Panc1 (cell line): ENCODE data around the gene ABCB6.

ENCODE experiments used
- POLR2AphosphoS5 ChIP-seq: IDR thresholded peaks from 2 replicates; pipeline ENCODE4 v1.6.1; 2012; ENCODE audit warnings: mild to moderate bottlenecking, low read depth, low read length, moderate library complexity
- TF ChIP-seq, protein P1 (sequence below): fragments of 450-650 bp; IDR thresholded peaks from 2 replicates; pipeline ENCODE4 v1.5.1; 2017; ENCODE audit warnings: mild to moderate bottlenecking

DNA sequence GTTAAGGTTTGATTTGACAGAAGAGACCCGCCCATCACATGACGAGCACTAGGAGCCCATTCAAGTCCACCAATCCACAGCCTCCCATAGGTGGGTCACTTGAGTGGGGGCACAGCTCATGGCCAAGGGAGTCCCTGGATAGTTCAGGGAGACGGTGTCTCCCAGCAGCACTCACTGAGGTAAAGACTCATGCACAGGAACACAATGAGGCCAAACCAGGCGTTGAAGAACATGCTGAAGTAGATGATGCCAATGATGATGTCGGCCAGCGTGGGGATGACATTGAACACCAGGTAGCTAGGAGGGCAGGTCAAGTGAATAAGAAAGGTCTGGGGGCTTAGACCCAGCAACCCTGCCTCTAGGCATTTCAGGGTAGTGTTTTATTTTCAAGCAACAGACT, 4.0 kb downstream of the ABCB6 start:
- TF ChIP-seq, protein P1, sequence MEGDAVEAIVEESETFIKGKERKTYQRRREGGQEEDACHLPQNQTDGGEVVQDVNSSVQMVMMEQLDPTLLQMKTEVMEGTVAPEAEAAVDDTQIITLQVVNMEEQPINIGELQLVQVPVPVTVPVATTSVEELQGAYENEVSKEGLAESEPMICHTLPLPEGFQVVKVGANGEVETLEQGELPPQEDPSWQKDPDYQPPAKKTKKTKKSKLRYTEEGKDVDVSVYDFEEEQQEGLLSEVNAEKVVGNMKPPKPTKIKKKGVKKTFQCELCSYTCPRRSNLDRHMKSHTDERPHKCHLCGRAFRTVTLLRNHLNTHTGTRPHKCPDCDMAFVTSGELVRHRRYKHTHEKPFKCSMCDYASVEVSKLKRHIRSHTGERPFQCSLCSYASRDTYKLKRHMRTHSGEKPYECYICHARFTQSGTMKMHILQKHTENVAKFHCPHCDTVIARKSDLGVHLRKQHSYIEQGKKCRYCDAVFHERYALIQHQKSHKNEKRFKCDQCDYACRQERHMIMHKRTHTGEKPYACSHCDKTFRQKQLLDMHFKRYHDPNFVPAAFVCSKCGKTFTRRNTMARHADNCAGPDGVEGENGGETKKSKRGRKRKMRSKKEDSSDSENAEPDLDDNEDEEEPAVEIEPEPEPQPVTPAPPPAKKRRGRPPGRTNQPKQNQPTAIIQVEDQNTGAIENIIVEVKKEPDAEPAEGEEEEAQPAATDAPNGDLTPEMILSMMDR: no peak
- TF ChIP-seq POLR2AphosphoS5: no peak
